Stomach (tissue), 9 donors: ENCODE results near the gene RABEP2. TPM values are rescaled to one million over a fixed set of nuclear protein-coding genes. Genes with fewer than 3 reads are reported as not detected.

Source experiments
- DNase-seq, 2 donors: peaks; one replicate each; pipeline versions ENCODE4 v3.0.0 to v3.0.0-alpha.2; 2013 to 2019
- H3K27ac ChIP-seq, 5 donors: fragments of 200-600 bp in 4 of 5; sonication (generic) in 4 of 5; one replicate each; pipeline ENCODE4 v1.5.1; 2013 to 2019; ENCODE audit warnings: mild to moderate bottlenecking in 1 of 5, moderate library complexity in 1 of 5
- H3K27me3 ChIP-seq, 3 donors: fragments of 200-600 bp; sonication (generic); one replicate each; pipeline ENCODE4 v1.5.1; 2017 to 2019; ENCODE audit warnings: mixed run types in 1 of 3
- H3K36me3 ChIP-seq, 4 donors: fragments of 200-600 bp; sonication (generic); 1 replicate in 3 of 4; 2 replicates in 1 of 4; pipeline ENCODE4 v1.5.1; 2016 to 2019
- H3K4me1 ChIP-seq, 4 donors: fragments of 200-600 bp; sonication (generic); one replicate each; pipeline ENCODE4 v1.5.1; 2016 to 2019
- H3K4me3 ChIP-seq, 4 donors: fragments of 200-600 bp; sonication (generic) in 3 of 4; one replicate each; pipeline ENCODE4 v1.5.1; 2016 to 2019; ENCODE audit warnings: mild to moderate bottlenecking in 1 of 4
- H3K9me3 ChIP-seq, 4 donors: fragments of 200-600 bp; sonication (generic); one replicate each; pipeline ENCODE4 v1.5.1; 2016 to 2019
- CTCF ChIP-seq, 7 experiments: fragments of 450-650 bp in 4 of 7; fragments of 200-600 bp in 3 of 7; sonication (generic) in 3 of 7; IDR thresholded peaks; one replicate each; pipeline ENCODE4 v1.5.1; 2016 to 2019; ENCODE audit warnings: antibody characterized with exemption in 7 of 7, control low read depth in 2 of 7, mild to moderate bottlenecking in 1 of 7
- EP300 ChIP-seq: sonication (generic); formaldehyde crosslinking; IDR thresholded peaks from one replicate; pipeline ENCODE4 v1.6.1; 2017; ENCODE audit warnings: antibody characterized with exemption
- POLR2A ChIP-seq, 4 donors: fragments of 450-650 bp; IDR thresholded peaks; one replicate each; pipeline ENCODE4 v1.6.1; 2016; ENCODE audit warnings: antibody characterized with exemption in 4 of 4, control low read depth in 2 of 4, mild to moderate bottlenecking in 1 of 4, moderate library complexity in 1 of 4
- POLR2AphosphoS5 ChIP-seq, 3 donors: sonication (generic); formaldehyde crosslinking; IDR thresholded peaks; one replicate each; pipeline ENCODE4 v1.6.1; 2016; ENCODE audit warnings: antibody characterized with exemption in 3 of 3
- WGBS, 5 donors: extraction: QIAGEN DNeasy Blood & Tissue Kit in 3 of 5; methylation state at CpG; one replicate each; pipeline versions ENCODE4 v1.1.5 to v1.1.7; 2013 to 2018; 5-methylcytosine and 5-hydroxymethylcytosine counted together
- intact Hi-C: fragments of 100-400 bp; cut with DNase I; formaldehyde crosslinking; loops from one replicate; pipeline ENCODE4 v1.15.1; 2023; ENCODE audit warnings: low total_unique reads
- polyA plus RNA-seq, 3 donors: library from polyadenylated mRNA; stranded (reverse); fragments of 200-250 nt; gene quantifications; one replicate each; pipeline ENCODE4 v1.2.3, GENCODE V29; 2013
- total RNA-seq, 5 donors: library from RNA; depleted of rRNA; stranded (reverse); fragments of >200 nt; gene quantifications; one replicate each; pipeline versions ENCODE4 v1.1.0 to v1.2.3, GENCODE V29; 2014 to 2016
- donor health status: healthy with polysubstance abuse.
- donor health status: Bipolar disorder and iron deficiency.
- donor health status: healthy.

RABEP2 gene
- total and polyA plus RNA-seq, 8 donors = 20.3 to 350 (median 33.7) TPM

DNA sequence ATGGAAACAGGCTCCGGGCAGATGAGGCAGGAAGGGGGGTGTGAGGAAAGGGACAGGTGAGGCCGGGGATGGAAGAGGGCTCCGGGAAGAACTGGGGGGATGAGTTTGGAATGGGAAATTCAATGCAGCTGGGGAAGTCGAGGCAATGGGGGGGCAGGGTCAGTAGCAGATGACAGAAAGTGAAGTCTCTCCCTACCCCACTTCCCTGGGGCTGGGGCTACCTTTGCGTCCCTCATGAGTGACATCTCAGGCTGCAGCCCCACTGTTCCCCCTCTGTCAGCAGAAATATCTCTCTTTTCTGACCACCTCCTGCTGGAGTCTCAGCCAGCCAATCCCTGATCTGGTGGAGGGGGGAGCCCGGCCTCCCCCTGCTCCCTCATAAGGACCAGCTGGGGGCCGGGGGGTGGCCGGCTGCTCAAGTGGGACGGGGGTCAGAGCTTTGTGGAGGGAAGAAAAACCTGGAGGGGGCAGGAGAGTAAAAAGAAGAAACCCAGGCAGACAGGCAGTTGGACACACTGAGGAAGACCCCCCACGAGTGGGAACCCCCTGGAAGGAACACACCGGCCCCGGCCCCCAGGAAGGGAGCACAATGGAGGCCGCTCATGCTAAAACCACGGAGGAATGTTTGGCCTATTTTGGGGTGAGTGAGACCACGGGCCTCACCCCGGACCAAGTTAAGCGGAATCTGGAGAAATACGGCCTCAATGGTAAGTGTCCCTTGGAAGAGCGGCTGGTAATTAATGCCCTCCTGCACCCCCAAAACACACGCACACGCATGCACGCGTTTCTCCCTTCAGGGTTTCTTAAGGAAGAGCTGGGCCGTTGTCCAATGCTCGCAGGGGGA is 46.7 kb downstream of the RABEP2 start, which contains the start of gene ATP2A1:
Gene ATP2A1 (plus strand): TSS at position 406 of the 844 bp plus-strand sequence. CDS start 184 bp downstream, at position 590.
- TF ChIP-seq CTCF (IDR thresholded peaks at IDR 0.05) (no peak), POLR2AphosphoS5 (IDR thresholded peaks at IDR 0.05) (no peak), POLR2A (IDR thresholded peaks at IDR 0.05) (no peak), EP300 (no peak)
- Histone ChIP-seq H3K4me3 (peak within 1 kb of the TSS; percentile 64 to 87 (median 69)), H3K27me3 (peaks cover 0 to 32% (median 7%) of the 10 kb centered on the region in 3 donors), H3K27ac (peak within 1 kb of the TSS in 3 of 5 donors; percentile 36 to 62 (median 41)), H3K4me1 (peaks cover 14 to 20% (median 18%) of the 10 kb centered on the region in 4 donors), H3K9me3 (no peaks in the 10 kb centered on the region), H3K36me3 (peaks cover 5 to 22% (median 15%) of the 10 kb centered on the region in 4 donors)
- DNase-seq = no peak
- WGBS, 5 donors = 65 to 75% (median 69%) methylated on average over 24 to 25 of the region's 25 CpGs
- intact Hi-C loops = no loop called here

- no peaks in the 10 kb centered on the region for H3K9me3 ChIP-seq
- no peak overlapping the region for H3K27ac ChIP-seq
- peaks cover 9 to 29% (median 22%) of the 10 kb centered on the region in 4 donors for H3K36me3 ChIP-seq
- intact Hi-C loops = no loop called here
- peaks cover 0 to 25% (median 3%) of the 10 kb centered on the region in 3 donors for H3K27me3 ChIP-seq
- no peak for DNase-seq
- no peak for TF ChIP-seq CTCF (IDR thresholded peaks at IDR 0.05)
- no peak for TF ChIP-seq POLR2A (IDR thresholded peaks at IDR 0.05)
- WGBS, 5 donors = 46 to 76% (median 63%) methylated on average over 2 of the region's 2 CpGs
- no peak overlapping the region for H3K4me3 ChIP-seq
- peaks cover 14 to 20% (median 18%) of the 10 kb centered on the region in 4 donors for H3K4me1 ChIP-seq
Observed at GRCh38 chr16:28877655-28878000, 47.4 kb downstream of the RABEP2 start.

DNA sequence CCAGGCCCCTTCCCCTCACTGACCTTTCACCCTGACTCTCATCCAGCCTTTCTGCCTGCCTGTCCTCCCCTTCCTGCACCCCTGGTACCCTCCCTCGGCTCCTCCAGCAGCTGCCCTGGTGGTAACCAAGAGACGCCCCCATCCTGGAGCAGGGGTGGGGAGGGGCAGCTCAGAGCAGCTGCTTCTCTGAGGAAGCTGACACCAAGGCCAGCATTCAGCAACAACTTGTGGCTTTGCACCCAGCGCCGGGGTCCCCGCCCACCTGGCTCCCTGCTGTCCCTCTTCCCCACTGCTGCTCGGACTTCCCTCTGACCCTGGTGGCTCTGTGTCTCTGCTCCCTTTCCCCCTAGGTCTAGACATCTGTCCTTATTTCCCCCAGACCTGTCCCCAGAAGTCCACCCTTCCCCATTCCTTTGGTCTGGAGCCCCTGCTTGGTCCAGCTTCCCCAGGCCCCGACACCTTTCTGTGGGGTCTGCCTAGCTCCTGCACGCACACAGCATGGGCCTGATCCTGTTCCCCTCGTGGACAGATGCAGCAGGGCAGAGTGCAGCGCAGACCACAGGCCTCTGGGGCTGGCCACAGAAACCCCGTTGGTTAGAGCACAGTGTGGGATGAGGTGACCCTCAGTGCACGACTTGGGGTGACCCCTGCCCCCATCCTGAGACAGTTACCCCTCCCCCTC is 47.9 kb downstream of the RABEP2 start:
- H3K27me3 ChIP-seq = peaks cover 0 to 20% (median 3%) of the 10 kb centered on the region in 3 donors
- no peak overlapping the region for H3K27ac ChIP-seq
- TF ChIP-seq CTCF (IDR thresholded peaks at IDR 0.05) = no peak
- TF ChIP-seq POLR2A (IDR thresholded peaks at IDR 0.05) = no peak
- no peak for TF ChIP-seq POLR2AphosphoS5 (IDR thresholded peaks at IDR 0.05)
- TF ChIP-seq EP300 = no peak
- H3K9me3 ChIP-seq = no peaks in the 10 kb centered on the region
- 44 to 62% (median 51%) methylated on average over 11 to 12 of the region's 12 CpGs for WGBS, 5 donors
- intact Hi-C loops = no loop called here
- no peak overlapping the region for H3K4me3 ChIP-seq
- H3K36me3 ChIP-seq = peaks cover 14 to 34% (median 27%) of the 10 kb centered on the region in 4 donors
- DNase-seq = no peak
- peaks cover 14 to 20% (median 18%) of the 10 kb centered on the region in 4 donors for H3K4me1 ChIP-seq

GRCh38 chr16:28876019-28876659 is 48.9 kb downstream of the RABEP2 start:
- H3K27ac ChIP-seq = no peak overlapping the region
- no peak for DNase-seq
- H3K4me1 ChIP-seq = peaks cover 14 to 20% (median 18%) of the 10 kb centered on the region in 4 donors
- intact Hi-C loops = no loop called here
- H3K36me3 ChIP-seq = peaks cover 24 to 44% (median 37%) of the 10 kb centered on the region in 4 donors
- WGBS, 5 donors = 48 to 69% (median 60%) methylated on average over 14 to 17 of the region's 17 CpGs
- H3K27me3 ChIP-seq = peaks cover 0 to 13% (median 3%) of the 10 kb centered on the region in 3 donors
- TF ChIP-seq POLR2A (IDR thresholded peaks at IDR 0.05) (no peak), CTCF (IDR thresholded peaks at IDR 0.05) (no peak), EP300 (no peak), POLR2AphosphoS5 (IDR thresholded peaks at IDR 0.05) (no peak)
- no peaks in the 10 kb centered on the region for H3K9me3 ChIP-seq
- H3K4me3 ChIP-seq = no peak overlapping the region
